ENCODE measurements around the gene PIGU. TPM values are rescaled to one million over a fixed set of nuclear protein-coding genes. Genes with fewer than 3 reads are reported as not detected.

Gene PIGU
- total RNA-seq, 1 donor from 2014 or later: 19.8 TPM

GRCh38 chr20:34703061-34703423 lies 26.1 kb upstream of the PIGU start:
- no peak for DNase-seq (ENCODE audit: low spot score)
- peaks cover 33% of the 10 kb centered on the region for H3K4me1 Mint-ChIP-seq (ENCODE audit: low read depth)
- peak overlapping the region; percentile 97 for H3K4me3 Mint-ChIP-seq (ENCODE audit: unreplicated experiment)
- no peaks in the 10 kb centered on the region for H3K9me3 Mint-ChIP-seq (ENCODE audit: low read depth)
- no peaks in the 10 kb centered on the region for H3K36me3 Mint-ChIP-seq (ENCODE audit: low read depth)
- no peak for TF ChIP-seq CTCF (IDR thresholded peaks at IDR 0.05)
- peak overlapping the region; percentile 97 for H3K27ac Mint-ChIP-seq (ENCODE audit: unreplicated experiment)
- peaks cover 2% of the 10 kb centered on the region for H3K27me3 Mint-ChIP-seq (ENCODE audit: low read depth)

DNA sequence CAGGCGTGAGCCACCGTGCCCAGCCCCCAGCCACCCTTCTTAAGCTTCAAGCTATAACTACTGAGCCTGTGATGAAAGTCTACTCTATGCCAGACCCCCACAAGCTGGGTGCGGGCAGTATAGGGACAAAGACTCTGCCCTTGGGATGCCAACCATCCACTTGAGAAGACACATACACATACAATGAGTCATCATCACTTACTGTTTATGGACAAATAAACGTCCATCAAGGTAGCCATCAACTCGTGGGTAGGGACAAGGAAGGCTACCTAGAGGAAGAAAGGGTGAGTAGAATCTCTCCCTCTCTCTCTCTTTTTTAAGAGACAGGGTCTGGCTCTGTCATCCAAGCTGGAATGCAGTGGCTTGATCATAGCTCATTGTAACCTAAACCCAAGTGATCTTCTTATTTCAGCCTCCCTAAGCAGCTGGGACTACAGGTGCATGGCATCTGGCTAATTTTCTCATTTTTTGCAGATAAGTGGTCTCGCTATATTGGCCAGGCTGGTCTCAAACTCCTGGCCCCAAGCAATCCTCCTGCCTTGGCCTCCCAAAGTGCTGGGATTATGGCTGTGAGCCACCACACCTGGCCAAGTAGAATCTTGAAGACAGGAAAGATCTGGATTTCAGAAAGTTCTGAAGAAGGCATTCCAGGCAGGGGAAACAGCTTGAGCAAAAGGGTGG lies 24.7 kb upstream of the PIGU start:
- no peak overlapping the region for H3K27ac Mint-ChIP-seq (ENCODE audit: unreplicated experiment)
- H3K4me1 Mint-ChIP-seq (ENCODE audit: low read depth): peaks cover 29% of the 10 kb centered on the region
- no peaks in the 10 kb centered on the region for H3K36me3 Mint-ChIP-seq (ENCODE audit: low read depth)
- no peak for TF ChIP-seq CTCF (IDR thresholded peaks at IDR 0.05)
- no peak overlapping the region for H3K4me3 Mint-ChIP-seq (ENCODE audit: unreplicated experiment)
- H3K9me3 Mint-ChIP-seq (ENCODE audit: low read depth): no peaks in the 10 kb centered on the region
- no peak for DNase-seq (ENCODE audit: low spot score)
- peaks cover 6% of the 10 kb centered on the region for H3K27me3 Mint-ChIP-seq (ENCODE audit: low read depth)

- H3K27ac Mint-ChIP-seq (ENCODE audit: unreplicated experiment): no peak overlapping the region
- no peak for DNase-seq (ENCODE audit: low spot score)
- TF ChIP-seq CTCF (IDR thresholded peaks at IDR 0.05): no peak
- H3K27me3 Mint-ChIP-seq (ENCODE audit: low read depth): peaks cover 6% of the 10 kb centered on the region
- H3K4me1 Mint-ChIP-seq (ENCODE audit: low read depth): no peaks in the 10 kb centered on the region
- H3K9me3 Mint-ChIP-seq (ENCODE audit: low read depth): no peaks in the 10 kb centered on the region
- no peak overlapping the region for H3K4me3 Mint-ChIP-seq (ENCODE audit: unreplicated experiment)
- no peaks in the 10 kb centered on the region for H3K36me3 Mint-ChIP-seq (ENCODE audit: low read depth)
Measured at GRCh38 chr20:34693414-34693813, 16.5 kb upstream of the PIGU start.

DNA sequence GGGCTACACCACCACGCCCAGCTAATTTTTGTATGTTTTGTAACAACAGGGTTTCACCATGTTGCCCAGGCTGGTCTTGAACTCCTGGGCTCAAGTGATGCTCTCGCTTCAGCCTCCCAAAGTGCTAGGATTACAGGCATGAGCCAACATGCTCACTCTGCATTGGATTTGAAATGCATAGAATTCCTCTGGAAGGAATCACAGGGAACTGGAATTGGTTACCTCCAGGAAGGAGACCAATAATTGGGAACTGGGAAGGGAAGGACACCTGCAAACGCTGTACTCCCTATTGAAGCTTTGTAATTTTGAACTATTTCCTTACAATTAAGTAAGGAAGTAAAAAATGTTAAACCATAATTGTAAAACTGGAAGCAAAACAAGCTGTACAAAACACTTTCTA lies 14.9 kb upstream of the PIGU start:
- Mint-ChIP-seq H3K27ac (ENCODE audit: unreplicated experiment) (no peak overlapping the region), H3K36me3 (ENCODE audit: low read depth) (no peaks in the 10 kb centered on the region), H3K9me3 (ENCODE audit: low read depth) (no peaks in the 10 kb centered on the region), H3K27me3 (ENCODE audit: low read depth) (peaks cover 3% of the 10 kb centered on the region), H3K4me3 (ENCODE audit: unreplicated experiment) (no peak overlapping the region), H3K4me1 (ENCODE audit: low read depth) (no peaks in the 10 kb centered on the region)
- no peak for TF ChIP-seq CTCF (IDR thresholded peaks at IDR 0.05)
- no peak for DNase-seq (ENCODE audit: low spot score)

DNA sequence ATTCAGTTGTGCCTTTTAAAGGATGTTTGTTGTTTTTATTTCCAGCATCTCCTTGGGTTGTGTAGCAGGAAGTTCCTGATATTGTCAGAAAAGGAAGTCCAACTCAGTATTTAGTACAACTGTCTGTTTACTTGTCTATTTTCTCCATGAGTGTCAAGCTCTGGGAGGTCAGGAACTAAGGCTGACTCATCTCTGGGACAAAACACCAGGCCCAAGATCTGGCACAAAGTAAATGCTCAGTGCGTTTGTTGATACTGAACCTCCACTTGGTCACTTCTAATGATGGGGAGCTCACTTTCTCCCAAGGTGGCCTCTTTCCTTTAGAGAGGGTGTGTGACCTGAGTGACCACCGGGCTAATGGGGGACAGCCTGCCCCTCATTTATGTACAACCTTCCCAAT lies 12.6 kb upstream of the PIGU start:
- no peak for DNase-seq (ENCODE audit: low spot score)
- Mint-ChIP-seq H3K27ac (ENCODE audit: unreplicated experiment) (no peak overlapping the region), H3K4me3 (ENCODE audit: unreplicated experiment) (no peak overlapping the region), H3K4me1 (ENCODE audit: low read depth) (no peaks in the 10 kb centered on the region), H3K27me3 (ENCODE audit: low read depth) (no peaks in the 10 kb centered on the region), H3K36me3 (ENCODE audit: low read depth) (no peaks in the 10 kb centered on the region), H3K9me3 (ENCODE audit: low read depth) (no peaks in the 10 kb centered on the region)
- TF ChIP-seq CTCF (IDR thresholded peaks at IDR 0.05): no peak
